HepG2 (cell line): ENCODE measurements around the gene SMO. TPM values are rescaled to one million over a fixed set of nuclear protein-coding genes. Genes with fewer than 3 reads are reported as not detected.

Experiments used
- ATAC-seq: fragments of 200-7000 bp; cut with Tn5 transposase; 3 replicates; pipeline ENCODE4 v1.9.1; 2020; ENCODE audit warnings: mild to moderate bottlenecking, moderate library complexity
- BruUV-seq: library from RNA; stranded (reverse); fragments of 400-500 nt; replicated peaks from 2 replicates; lab custom pipeline; 2021; lab: Mats Ljungman, UMichigan
- CTCF ChIA-PET: fragments of 300-600 bp; formaldehyde crosslinking; extraction: SDS; loops from one replicate; lab custom pipeline; 2021; ENCODE audit warnings: low total read pairs, inconsistent platforms, low intra/inter-chr PET ratio; lab: Yijun Ruan, JAX
- POLR2A ChIA-PET: fragments of 350-600 bp; sonication (Branson Sonifier 250); formaldehyde crosslinking; loops from one replicate; lab custom pipeline; 2020; ENCODE audit warnings: antibody characterized with exemption, inconsistent platforms; lab: Yijun Ruan, JAX
- DNase-seq: peaks from one replicate; pipeline ENCODE4 v3.0.0-alpha.2; 2015; ENCODE audit warnings: low spot score
- FAIRE-seq: peaks from 3 replicates; lab custom pipeline; 2011; peaks lifted over from hg19 to GRCh38; lab: Jason Lieb, UNC
- H2AFZ ChIP-seq: one replicate; pipeline ENCODE4 v1.6.1; 2011; ENCODE audit warnings: low read length, inconsistent platforms
- H3K27ac ChIP-seq: fragments of 300-600 bp; 3 replicates; pipeline ENCODE4 v1.8.0; 2011; ENCODE audit warnings: mixed run types, mild to moderate bottlenecking, mixed read lengths, low read length, inconsistent platforms; ENCODE audit not compliant: insufficient read depth; ENCODE audit errors: extremely low read length
- H3K27me3 ChIP-seq, 2 experiments: fragments of 200-600 bp in 1 of 2; 2 replicates in 1 of 2; 3 replicates in 1 of 2; pipeline versions ENCODE4 v1.6.0 to v1.8.0; 2011; ENCODE audit warnings: low read length in 2 of 2, mild to moderate bottlenecking in 2 of 2, moderate library complexity in 2 of 2, inconsistent platforms in 1 of 2; ENCODE audit not compliant: insufficient read depth in 2 of 2, control insufficient read depth in 1 of 2
- H3K36me3 ChIP-seq, 2 experiments: fragments of 200-600 bp in 1 of 2; replicated peaks in 1 of 2; 2 replicates in 1 of 2; 3 replicates in 1 of 2; pipeline versions ENCODE4 v1.5.1 to v1.8.0; 2011; ENCODE audit warnings: low read length in 2 of 2, inconsistent platforms in 1 of 2; ENCODE audit not compliant: insufficient read depth in 2 of 2, control insufficient read depth in 1 of 2
- H3K4me1 ChIP-seq: 2 replicates; pipeline ENCODE4 v1.5.1; 2012; ENCODE audit warnings: low read length, inconsistent platforms; ENCODE audit not compliant: insufficient read depth
- H3K4me2 ChIP-seq: 2 replicates; pipeline ENCODE4 v1.6.0; 2011; ENCODE audit warnings: low read depth, low read length, inconsistent platforms
- H3K4me3 ChIP-seq, 3 experiments: fragments of 200-600 bp in 1 of 3; sonication (generic), shearing (Covaris generic) in 1 of 3; replicated peaks in 1 of 3; 2 replicates each; pipeline ENCODE4 v1.5.1; 2011 to 2016; ENCODE audit warnings: low read length in 3 of 3, inconsistent platforms in 2 of 3, low read depth in 2 of 3, mild to moderate bottlenecking in 2 of 3, control low read depth in 1 of 3, mixed read lengths in 1 of 3; ENCODE audit not compliant: insufficient read depth in 1 of 3
- H3K79me2 ChIP-seq: one replicate; pipeline ENCODE4 v1.6.1; 2011; ENCODE audit warnings: low read length, inconsistent platforms; ENCODE audit not compliant: insufficient read depth
- H3K9ac ChIP-seq: 2 replicates; pipeline ENCODE4 v1.6.0; 2011; ENCODE audit warnings: mild to moderate bottlenecking, low read depth, low read length, inconsistent platforms; ENCODE audit not compliant: insufficient read depth
- H3K9me3 ChIP-seq: 2 replicates; pipeline ENCODE4 v1.5.1; 2012; ENCODE audit warnings: mild to moderate bottlenecking, low read length
- H4K20me1 ChIP-seq: 2 replicates; pipeline ENCODE4 v1.6.0; 2011; ENCODE audit warnings: inconsistent platforms, mild to moderate bottlenecking, low read length, moderate library complexity; ENCODE audit not compliant: insufficient read depth
- ARID2 ChIP-seq: sonication (generic); formaldehyde crosslinking; IDR thresholded peaks from 2 replicates; pipeline ENCODE4 v1.8.1; 2022; ENCODE audit warnings: mild to moderate bottlenecking, missing genetic modification reagents, borderline replicate concordance
- CAMTA2 ChIP-seq: sonication (generic); formaldehyde crosslinking; IDR thresholded peaks from 2 replicates; pipeline ENCODE4 v1.4.0; 2020; ENCODE audit warnings: mild to moderate bottlenecking, missing genetic modification reagents, borderline replicate concordance
- CHD2 ChIP-seq: IDR thresholded peaks from 2 replicates; pipeline ENCODE4 v1.6.1; 2011; ENCODE audit warnings: low read depth, low read length, improper control_type of control experiment
- HMGXB4 ChIP-seq, 2 experiments: sonication (generic) in 1 of 2; formaldehyde crosslinking in 1 of 2; IDR thresholded peaks; 2 replicates each; pipeline versions ENCODE4 v1.4.0 to v1.6.1; 2018 to 2020; ENCODE audit warnings: missing genetic modification reagents in 2 of 2, borderline replicate concordance in 1 of 2, low read depth in 1 of 2, mild to moderate bottlenecking in 1 of 2, missing biosample characterization in 1 of 2
- KAT7 ChIP-seq: IDR thresholded peaks from 2 replicates; pipeline ENCODE4 v1.6.1; 2018; ENCODE audit warnings: borderline replicate concordance, missing compliant biosample characterization
- KDM5B ChIP-seq: sonication (generic); formaldehyde crosslinking; IDR thresholded peaks from 2 replicates; pipeline ENCODE4 v1.4.0; 2020; ENCODE audit warnings: missing genetic modification reagents, mild to moderate bottlenecking, borderline replicate concordance
- NFKBIZ ChIP-seq: IDR thresholded peaks from 2 replicates; pipeline ENCODE4 v1.6.1; 2018; ENCODE audit warnings: missing genetic modification reagents, missing compliant biosample characterization
- NFYC ChIP-seq: IDR thresholded peaks from 2 replicates; pipeline ENCODE4 v1.6.1; 2016; ENCODE audit warnings: missing genetic modification reagents, missing compliant biosample characterization
- SMARCC2 ChIP-seq: fragments of 450-650 bp; IDR thresholded peaks from 2 replicates; pipeline ENCODE4 v1.6.1; 2017; ENCODE audit warnings: antibody characterized with exemption, mild to moderate bottlenecking
- ZC3H13 ChIP-seq: sonication (generic); formaldehyde crosslinking; IDR thresholded peaks from 2 replicates; pipeline ENCODE4 v1.8.1; 2023; ENCODE audit warnings: mild to moderate bottlenecking, missing genetic modification reagents, moderate library complexity
- ZNF292 ChIP-seq: sonication (generic); formaldehyde crosslinking; IDR thresholded peaks from 2 replicates; pipeline ENCODE4 v1.8.1; 2022; ENCODE audit warnings: mild to moderate bottlenecking, low read depth, missing genetic modification reagents, borderline replicate concordance
- ZNF598 ChIP-seq: sonication (generic); formaldehyde crosslinking; IDR thresholded peaks from 2 replicates; pipeline ENCODE4 v1.5.1; 2020; ENCODE audit warnings: mild to moderate bottlenecking, missing genetic modification reagents, borderline replicate concordance
- ZNF607 ChIP-seq: sonication (generic); formaldehyde crosslinking; IDR thresholded peaks from 2 replicates; pipeline ENCODE4 v1.5.1; 2020; ENCODE audit warnings: missing genetic modification reagents, mild to moderate bottlenecking, borderline replicate concordance
- ZNF776 ChIP-seq: sonication (generic); formaldehyde crosslinking; IDR thresholded peaks from 2 replicates; pipeline ENCODE4 v1.4.0; 2020; ENCODE audit warnings: mild to moderate bottlenecking, missing genetic modification reagents
- WGBS: methylation state at CpG from one replicate; pipeline ENCODE4 v1.1.6; 2017; ENCODE audit warnings: low lambda C conversion rate; 5-methylcytosine and 5-hydroxymethylcytosine counted together
- in situ Hi-C: cut with HindIII; loops from 2 replicates; pipeline ENCODE4 v1.10.0; 2017; ENCODE audit warnings: low pct_unique_long_range_greater_than_20kb; ENCODE audit not compliant: extremely low pct_ligation_motif_present
- intact Hi-C: fragments of 100-400 bp; cut with micrococcal nuclease; formaldehyde crosslinking; loops from one replicate; pipeline ENCODE4 v1.10.0; 2022; ENCODE audit not compliant: unreplicated experiment
- polyA plus RNA-seq, 8 experiments: library from polyadenylated mRNA; depleted of rRNA in 3 of 8; stranded (reverse) in 7 of 8; unstranded in 1 of 8; fragments of >200 nt; fragmentation: Illumina TruSeq in 4 of 8; extraction: Trizol in 4 of 8; gene quantifications; 2 replicates each; pipeline versions ENCODE4 v1.2.1 to v1.2.3, GENCODE V29; 2011 to 2016; ENCODE audit warnings: low read depth in 4 of 8, missing spikeins in 1 of 8, mixed read lengths in 1 of 8; ENCODE audit not compliant: insufficient read depth in 1 of 8
- total RNA-seq, 5 experiments: library from RNA; depleted of rRNA; stranded (reverse); fragments of >200 nt; fragmentation: Illumina TruSeq; extraction: Trizol; gene quantifications; 2 replicates each; pipeline ENCODE4 v1.2.3, GENCODE V29; 2016; ENCODE audit warnings: low read depth in 1 of 5

The SMO gene
- total and polyA plus RNA-seq, 2 of the 13 experiments (the other 11 are each of a cell fraction or from before 2014, with no cell fraction given), result 23.8 to 32.3 TPM

DNA sequence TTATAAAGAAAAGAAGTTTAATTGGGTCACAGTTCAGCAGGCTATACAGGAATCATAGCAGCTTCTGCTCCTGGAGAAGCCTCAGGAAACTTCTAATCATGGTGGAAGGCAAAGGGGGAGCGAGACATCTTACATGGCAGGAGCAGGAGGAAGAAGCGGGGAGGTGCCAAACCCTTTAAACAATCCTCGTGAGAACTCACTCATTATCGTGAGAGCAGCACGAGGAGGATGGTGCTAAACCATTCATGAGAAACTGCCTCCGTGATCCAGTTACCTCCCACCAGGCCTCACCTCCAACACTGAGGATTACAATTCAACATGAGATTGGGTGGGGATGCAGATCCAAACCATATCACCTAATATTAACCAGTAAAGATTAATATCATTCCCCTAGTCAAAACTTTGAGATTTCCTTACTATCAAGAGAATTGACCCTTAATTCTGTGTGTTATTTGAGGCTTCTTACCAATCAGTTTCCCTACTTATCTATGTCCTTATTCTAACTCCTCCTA lies 1.6 kb upstream of the SMO start:
- H3K27me3 ChIP-seq, result no peaks in the 10 kb centered on the region; a peak in 1 of 5 replicates
- peak overlapping the region in 1 of 3 experiments; percentile 90; a peak in 1 of 6 replicates for H3K4me3 ChIP-seq
- TF ChIP-seq HMGXB4 (CRISPR knock-in tag; IDR thresholded peaks at IDR 0.05; ENCODE audit: borderline replicate concordance in 1 of 2, low read depth in 1 of 2) (no peak), CHD2 (peak; percentile 65)
- no TSS peak for BruUV-seq
- in situ Hi-C loops, result no loop called here
- intact Hi-C loops, result no loop called here
- 32% methylated on average over 6 of the region's 6 CpGs for WGBS
- H3K79me2 ChIP-seq, result peaks cover 26% of the 10 kb centered on the region
- H4K20me1 ChIP-seq, result peaks cover 4% of the 10 kb centered on the region
- no peak for FAIRE-seq
- H3K9me3 ChIP-seq, result no peaks in the 10 kb centered on the region
- H3K36me3 ChIP-seq, result 0 out of 5 replicates have a peak, but pooled peaks cover 0 to 1% of the 10 kb centered on the region in 2 experiments
- peak overlapping the region; percentile 14; the same call in 1 of the 2 replicates for H3K9ac ChIP-seq
- ChIA-PET CTCF (no interaction called here), POLR2A (no interaction called here)
- no peak overlapping the region for H2AFZ ChIP-seq
- no peak for DNase-seq
- peaks cover 55% of the 10 kb centered on the region for H3K4me1 ChIP-seq
- peak overlapping the region; percentile 89 for H3K4me2 ChIP-seq
- H3K27ac ChIP-seq, result no peak overlapping the region
- no peak for ATAC-seq

DNA sequence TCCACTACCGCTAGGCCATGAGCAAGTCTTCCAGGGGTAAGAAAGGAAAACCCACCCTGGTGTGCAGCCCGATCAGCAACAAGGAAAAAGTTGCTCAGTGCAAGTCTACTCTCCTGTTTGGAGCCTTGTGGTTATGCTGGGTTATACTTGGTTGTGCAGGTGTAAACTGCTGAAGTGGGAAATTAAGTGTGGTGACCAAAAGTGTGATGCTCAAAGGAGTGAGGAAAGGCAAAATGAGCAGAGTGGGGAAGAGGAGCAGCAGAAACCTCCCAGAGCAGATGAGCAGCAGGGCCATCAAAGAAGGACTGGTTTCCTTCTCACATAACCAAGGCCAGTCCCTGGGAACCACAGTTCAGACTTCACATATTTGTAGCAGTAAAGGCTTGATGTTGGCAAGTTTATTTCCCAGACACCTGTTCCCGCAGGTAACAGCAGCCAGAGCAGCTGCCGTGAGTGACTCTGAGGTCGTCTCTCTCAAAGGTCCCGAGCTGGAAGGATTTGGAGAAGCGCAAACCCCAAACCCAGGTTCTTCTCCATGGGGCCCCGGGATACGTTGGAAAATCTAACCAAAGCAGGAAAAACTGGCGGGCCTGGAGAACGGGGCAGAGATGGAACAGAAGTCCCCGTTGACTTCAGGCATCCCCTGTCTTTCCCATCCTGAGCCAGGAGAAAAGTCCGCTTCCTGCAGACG lies 607 bp upstream of the SMO start:
- ChIA-PET CTCF (no interaction called here), POLR2A (interaction anchor here (0.7 to 1.4 kb wide), 3 partner anchors 8 to 24 kb away, joined by 3 read pairs; no protein-coding TSS in a partner anchor)
- peak overlapping the region; percentile 78 for H3K9ac ChIP-seq
- H3K36me3 ChIP-seq, result peaks cover under 1 to 3% of the 10 kb centered on the region in 2 experiments; a peak in 2 of 5 replicates
- peak overlapping the region; percentile 76 for H3K27ac ChIP-seq
- peaks cover 4% of the 10 kb centered on the region for H4K20me1 ChIP-seq
- in situ Hi-C loops (no loop called here), intact Hi-C loops (no loop called here)
- peak overlapping the region; percentile 89 for H3K4me2 ChIP-seq
- FAIRE-seq (peak; percentile 15), DNase-seq (no peak), ATAC-seq (peak; percentile 39)
- no peaks in the 10 kb centered on the region for H3K9me3 ChIP-seq
- peaks cover 63% of the 10 kb centered on the region for H3K4me1 ChIP-seq
- H3K79me2 ChIP-seq, result peaks cover 36% of the 10 kb centered on the region
- H3K27me3 ChIP-seq, result no peaks in the 10 kb centered on the region; a peak in 1 of 5 replicates
- H3K4me3 ChIP-seq, result peak overlapping the region; percentile 84 to 90 (median 85)
- BruUV-seq, result no TSS peak
- peak overlapping the region; percentile 20 for H2AFZ ChIP-seq
- WGBS, result under 1% methylated on average over 8 of the region's 14 CpGs
- no peak for TF ChIP-seq KAT7 (CRISPR knock-in tag)
- TF ChIP-seq CAMTA2 (CRISPR knock-in tag), result 0 out of 2 replicates have a peak, but pooled peaks have one; percentile 36
- TF ChIP-seq ZNF292 (CRISPR knock-in tag), result 0 out of 2 replicates have a peak, but pooled peaks have one; percentile 30
- TF ChIP-seq ZC3H13, result 0 out of 2 replicates have a peak, but pooled peaks have one; percentile 9
- TF ChIP-seq ZNF776 (CRISPR knock-in tag), result peak; percentile 54; the same call in 1 of the 2 replicates
- TF ChIP-seq ZNF607 (CRISPR knock-in tag), result 0 out of 2 replicates have a peak, but pooled peaks have one; percentile 17
- TF ChIP-seq NFKBIZ (CRISPR knock-in tag), result 0 out of 2 replicates have a peak, but pooled peaks have one; percentile 4
- TF ChIP-seq ZNF598 (CRISPR knock-in tag), result no peak
- TF ChIP-seq KDM5B (CRISPR knock-in tag), result peak; percentile 35; the same call in 1 of the 2 replicates
- TF ChIP-seq SMARCC2, result no peak
- TF ChIP-seq NFYC (CRISPR knock-in tag), result 0 out of 2 replicates have a peak, but pooled peaks have one; percentile 6
- 0 out of 2 replicates have a peak, but pooled peaks have one; percentile 55 for TF ChIP-seq ARID2 (CRISPR knock-in tag)
